ENCODE results near the gene CPA2.

DNA sequence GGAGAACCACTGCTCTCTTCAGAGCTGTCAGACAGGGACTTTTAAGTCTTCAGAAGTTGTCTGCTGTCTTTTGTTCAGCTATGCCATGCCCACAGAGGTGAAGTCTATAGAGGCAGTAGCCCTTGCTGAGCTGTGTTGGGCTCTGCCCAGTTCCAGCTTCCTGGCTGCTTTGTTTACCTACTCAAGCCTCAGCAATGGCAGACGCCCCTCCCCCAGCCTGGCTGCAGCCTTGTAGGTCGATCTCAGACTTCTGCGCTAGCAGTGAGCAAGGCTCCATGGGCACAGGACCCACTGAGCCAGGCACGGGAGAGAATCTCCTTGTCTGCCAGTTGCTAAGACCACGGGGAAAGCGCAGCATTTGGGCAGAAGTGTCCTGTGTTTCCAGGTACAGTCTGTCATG, 12.1 kb upstream of the CPA2 start:
- TF ChIP-seq CTCF (IDR thresholded peaks at IDR 0.05; ENCODE audit: insufficient read depth, low read length, poor library complexity, severe bottlenecking) = no peak
- TF ChIP-seq EZH2phosphoT487 (conservative IDR thresholded peaks at IDR 0.05; ENCODE audit: low read length) = no peak
